ENCODE data around the gene CBX1.
A peak's percentile ranks its signal among the peaks of the same experiment; 100 is the strongest.

CBX1 gene

GRCh38 chr17:48067245-48067644 lies 34.0 kb downstream of the CBX1 start:
- in situ Hi-C loops (cut with HindIII; ENCODE audit: low sequenced_read_pairs), result no loop called here
- H3K4me3 ChIP-seq (ENCODE audit: low read depth, low read length), result no peak overlapping the region
- TF ChIP-seq, protein P1, sequence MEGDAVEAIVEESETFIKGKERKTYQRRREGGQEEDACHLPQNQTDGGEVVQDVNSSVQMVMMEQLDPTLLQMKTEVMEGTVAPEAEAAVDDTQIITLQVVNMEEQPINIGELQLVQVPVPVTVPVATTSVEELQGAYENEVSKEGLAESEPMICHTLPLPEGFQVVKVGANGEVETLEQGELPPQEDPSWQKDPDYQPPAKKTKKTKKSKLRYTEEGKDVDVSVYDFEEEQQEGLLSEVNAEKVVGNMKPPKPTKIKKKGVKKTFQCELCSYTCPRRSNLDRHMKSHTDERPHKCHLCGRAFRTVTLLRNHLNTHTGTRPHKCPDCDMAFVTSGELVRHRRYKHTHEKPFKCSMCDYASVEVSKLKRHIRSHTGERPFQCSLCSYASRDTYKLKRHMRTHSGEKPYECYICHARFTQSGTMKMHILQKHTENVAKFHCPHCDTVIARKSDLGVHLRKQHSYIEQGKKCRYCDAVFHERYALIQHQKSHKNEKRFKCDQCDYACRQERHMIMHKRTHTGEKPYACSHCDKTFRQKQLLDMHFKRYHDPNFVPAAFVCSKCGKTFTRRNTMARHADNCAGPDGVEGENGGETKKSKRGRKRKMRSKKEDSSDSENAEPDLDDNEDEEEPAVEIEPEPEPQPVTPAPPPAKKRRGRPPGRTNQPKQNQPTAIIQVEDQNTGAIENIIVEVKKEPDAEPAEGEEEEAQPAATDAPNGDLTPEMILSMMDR (IDR thresholded peaks at IDR 0.05; ENCODE audit: low read depth, low read length), result no peak
- no peak for DNase-seq (ENCODE audit: low read depth, low spot score)

DNA sequence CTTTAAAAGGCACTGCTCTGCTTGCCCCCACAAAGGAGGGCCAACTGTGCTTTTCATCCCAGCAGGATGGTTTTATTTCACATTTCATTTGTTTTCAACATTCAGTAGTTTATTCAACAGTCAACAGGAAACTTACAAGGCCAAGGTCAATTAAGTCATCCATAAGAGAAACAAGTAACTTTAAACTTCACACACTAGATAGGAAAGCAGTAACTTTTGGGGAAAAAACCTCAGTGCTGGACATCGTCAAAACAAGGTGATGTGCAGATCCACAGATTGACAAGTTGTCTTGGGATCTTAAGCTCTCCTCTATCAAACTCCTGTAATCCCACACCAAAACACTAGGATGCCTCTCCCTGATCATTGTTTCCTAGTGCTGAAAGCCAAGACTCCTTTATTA lies 34.6 kb downstream of the CBX1 start:
- TF ChIP-seq, protein P1 (IDR thresholded peaks at IDR 0.05; ENCODE audit: low read depth, low read length), result peak; percentile 14
- H3K4me3 ChIP-seq (ENCODE audit: low read depth, low read length), result no peak overlapping the region
- in situ Hi-C loops (cut with HindIII; ENCODE audit: low sequenced_read_pairs), result no loop called here
- no peak for DNase-seq (ENCODE audit: low read depth, low spot score)

GRCh38 chr17:48066192-48066591 lies 35.1 kb downstream of the CBX1 start:
- TF ChIP-seq, protein P1 (IDR thresholded peaks at IDR 0.05; ENCODE audit: low read depth, low read length), result no peak
- no peak overlapping the region for H3K4me3 ChIP-seq (ENCODE audit: low read depth, low read length)
- no peak for DNase-seq (ENCODE audit: low read depth, low spot score)
- in situ Hi-C loops (cut with HindIII; ENCODE audit: low sequenced_read_pairs), result no loop called here

GRCh38 chr17:48064638-48065037 lies 36.6 kb downstream of the CBX1 start:
- in situ Hi-C loops (cut with HindIII; ENCODE audit: low sequenced_read_pairs), result no loop called here
- no peak for DNase-seq (ENCODE audit: low read depth, low spot score)
- no peak overlapping the region for H3K4me3 ChIP-seq (ENCODE audit: low read depth, low read length)
- TF ChIP-seq, protein P1 (IDR thresholded peaks at IDR 0.05; ENCODE audit: low read depth, low read length), result no peak

DNA sequence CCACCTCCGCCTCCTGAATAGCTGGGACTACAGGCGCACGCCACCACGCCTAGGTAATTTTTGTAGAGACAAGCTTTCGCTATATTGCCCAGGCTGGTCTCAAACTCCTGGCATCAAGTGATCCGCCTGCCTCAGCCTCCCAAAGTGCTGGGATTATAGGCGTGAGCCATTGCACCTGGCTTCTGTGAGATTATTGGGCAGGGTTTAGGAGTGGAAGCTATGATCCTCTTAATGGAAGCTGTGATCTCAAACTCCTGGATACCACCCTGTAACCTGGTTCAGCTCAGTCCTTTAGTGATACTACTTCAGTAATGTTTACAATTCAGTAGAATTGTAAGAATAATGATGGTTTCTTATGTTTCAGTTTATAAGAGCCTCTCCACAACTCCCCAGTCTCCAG lies 39.0 kb downstream of the CBX1 start:
- TF ChIP-seq, protein P1 (IDR thresholded peaks at IDR 0.05; ENCODE audit: low read depth, low read length), result no peak
- in situ Hi-C loops (cut with HindIII; ENCODE audit: low sequenced_read_pairs), result no loop called here
- no peak overlapping the region for H3K4me3 ChIP-seq (ENCODE audit: low read depth, low read length)

GRCh38 chr17:48060249-48060648 lies 41.0 kb downstream of the CBX1 start:
- in situ Hi-C loops (cut with HindIII; ENCODE audit: low sequenced_read_pairs), result no loop called here

More for the DNA sequence above, 39.0 kb downstream of the CBX1 start:
- no peak for DNase-seq (ENCODE audit: low read depth, low spot score)

More at GRCh38 chr17:48060249-48060648, 41.0 kb downstream of the CBX1 start:
- DNase-seq (ENCODE audit: low read depth, low spot score), result no peak
- TF ChIP-seq, protein P1 (IDR thresholded peaks at IDR 0.05; ENCODE audit: low read depth, low read length), result no peak
- H3K4me3 ChIP-seq (ENCODE audit: low read depth, low read length), result no peak overlapping the region
